Karpas-422 (cell line): ENCODE data around the gene GPR31. TPM values are rescaled to one million over a fixed set of nuclear protein-coding genes. Genes with fewer than 3 reads are reported as not detected.

ENCODE experiments used
- DNase-seq: peaks from one replicate; pipeline ENCODE4 v3.0.0-alpha.2; 2015
- H2AFZ ChIP-seq: fragments of 200-600 bp; sonication (generic); 2 replicates; pipeline ENCODE4 v1.6.1; 2014; ENCODE audit warnings: antibody characterized with exemption, low read length, mixed read lengths
- H3K27ac ChIP-seq: fragments of 200-600 bp; sonication (generic); 2 replicates; pipeline ENCODE4 v1.5.1; 2014; ENCODE audit warnings: mild to moderate bottlenecking, low read length, moderate library complexity
- H3K27me3 ChIP-seq: fragments of 200-600 bp; sonication (generic); 2 replicates; pipeline ENCODE4 v1.6.1; 2014; ENCODE audit warnings: low read length, mixed read lengths
- H3K36me3 ChIP-seq: fragments of 200-600 bp; sonication (generic); 2 replicates; pipeline ENCODE4 v1.6.1; 2014; ENCODE audit warnings: low read length, mixed read lengths; ENCODE audit not compliant: insufficient read depth
- H3K4me1 ChIP-seq: fragments of 200-600 bp; sonication (generic); 2 replicates; pipeline ENCODE4 v1.6.1; 2014; ENCODE audit warnings: mild to moderate bottlenecking, low read length, mixed read lengths
- H3K4me2 ChIP-seq: fragments of 200-600 bp; sonication (generic); 2 replicates; pipeline ENCODE4 v1.6.1; 2014; ENCODE audit warnings: low read length, low read depth, mild to moderate bottlenecking; ENCODE audit not compliant: poor library complexity, severe bottlenecking
- H3K4me3 ChIP-seq: fragments of 200-600 bp; sonication (generic); 2 replicates; pipeline ENCODE4 v1.5.1; 2014; ENCODE audit warnings: mild to moderate bottlenecking, antibody characterized with exemption, low read length, mixed read lengths
- H3K79me2 ChIP-seq: fragments of 200-600 bp; sonication (generic); 2 replicates; pipeline ENCODE4 v1.6.1; 2014; ENCODE audit warnings: mild to moderate bottlenecking, low read length, mixed read lengths
- H3K9ac ChIP-seq: fragments of 200-600 bp; sonication (generic); 2 replicates; pipeline ENCODE4 v1.6.0; 2014; ENCODE audit warnings: low read length
- H3K9me2 ChIP-seq: fragments of 200-600 bp; sonication (generic), shearing (Covaris generic); replicated peaks from 2 replicates; pipeline ENCODE4 v1.6.0; 2014; ENCODE audit warnings: mild to moderate bottlenecking, low read length, moderate library complexity; ENCODE audit not compliant: insufficient read depth
- H3K9me3 ChIP-seq: fragments of 300-700, 200-600 bp; sonication (generic); 2 replicates; pipeline ENCODE4 v1.6.1; 2014; ENCODE audit warnings: low read length, mixed read lengths
- H4K20me1 ChIP-seq: fragments of 200-600 bp; sonication (generic); 2 replicates; pipeline ENCODE4 v1.6.1; 2014; ENCODE audit warnings: mild to moderate bottlenecking, antibody characterized with exemption, low read length, low read depth; ENCODE audit not compliant: insufficient read depth
- total RNA-seq: library from RNA; depleted of rRNA; stranded (reverse); fragments of >200 nt; shearing (Covaris generic); gene quantifications from 2 replicates; pipeline ENCODE4 v1.2.3, GENCODE V29; 2014; ENCODE audit warnings: low replicate concordance; rRNA removed

GPR31 gene
- total RNA-seq, 1 experiment from 2014 or later: not detected

GRCh38 chr6:167111597-167111996 lies 46.2 kb downstream of the GPR31 start:
- Histone ChIP-seq H3K4me2 (no peak overlapping the region), H3K9ac (no peak overlapping the region), H2AFZ (no peak overlapping the region), H3K9me2 (no peaks in the 10 kb centered on the region), H3K79me2 (no peaks in the 10 kb centered on the region), H3K9me3 (no peaks in the 10 kb centered on the region), H3K27ac (no peak overlapping the region), H3K4me1 (peaks cover 40% of the 10 kb centered on the region), H3K4me3 (no peak overlapping the region), H3K27me3 (no peaks in the 10 kb centered on the region), H3K36me3 (no peaks in the 10 kb centered on the region), H4K20me1 (peaks cover 46% of the 10 kb centered on the region)
- DNase-seq: no peak

GRCh38 chr6:167109651-167110050 lies 48.1 kb downstream of the GPR31 start:
- Histone ChIP-seq H3K79me2 (no peaks in the 10 kb centered on the region), H3K4me1 (peaks cover 32% of the 10 kb centered on the region), H3K27ac (no peak overlapping the region)

GRCh38 chr6:167108278-167108677 lies 49.5 kb downstream of the GPR31 start:
- H3K4me3 ChIP-seq: no peak overlapping the region
- H3K27ac ChIP-seq: no peak overlapping the region
- DNase-seq: no peak
- H3K79me2 ChIP-seq: no peaks in the 10 kb centered on the region
- H4K20me1 ChIP-seq: peaks cover 30% of the 10 kb centered on the region
- no peaks in the 10 kb centered on the region for H3K9me2 ChIP-seq
- no peak overlapping the region for H2AFZ ChIP-seq
- H3K9ac ChIP-seq: no peak overlapping the region
- H3K4me1 ChIP-seq: peaks cover 25% of the 10 kb centered on the region
- no peak overlapping the region for H3K4me2 ChIP-seq
- no peaks in the 10 kb centered on the region for H3K36me3 ChIP-seq
- no peaks in the 10 kb centered on the region for H3K27me3 ChIP-seq
- H3K9me3 ChIP-seq: no peaks in the 10 kb centered on the region

More at GRCh38 chr6:167109651-167110050, 48.1 kb downstream of the GPR31 start:
- Histone ChIP-seq H4K20me1 (peaks cover 38% of the 10 kb centered on the region), H2AFZ (no peak overlapping the region), H3K36me3 (no peaks in the 10 kb centered on the region), H3K4me3 (no peak overlapping the region), H3K9ac (no peak overlapping the region), H3K27me3 (no peaks in the 10 kb centered on the region), H3K4me2 (no peak overlapping the region), H3K9me2 (no peaks in the 10 kb centered on the region), H3K9me3 (no peaks in the 10 kb centered on the region)
- no peak for DNase-seq

- peaks cover 30% of the 10 kb centered on the region for H4K20me1 ChIP-seq
- H3K36me3 ChIP-seq: no peaks in the 10 kb centered on the region
- H2AFZ ChIP-seq: no peak overlapping the region
- DNase-seq: no peak
- no peaks in the 10 kb centered on the region for H3K9me2 ChIP-seq
- no peaks in the 10 kb centered on the region for H3K27me3 ChIP-seq
- no peak overlapping the region for H3K4me3 ChIP-seq
- no peaks in the 10 kb centered on the region for H3K79me2 ChIP-seq
- peaks cover 25% of the 10 kb centered on the region for H3K4me1 ChIP-seq
- no peak overlapping the region for H3K4me2 ChIP-seq
- H3K9me3 ChIP-seq: no peaks in the 10 kb centered on the region
- H3K27ac ChIP-seq: no peak overlapping the region
- no peak overlapping the region for H3K9ac ChIP-seq
Observed at GRCh38 chr6:167107787-167108186, 50.0 kb downstream of the GPR31 start.

- no peaks in the 10 kb centered on the region for H3K27me3 ChIP-seq
- H3K4me2 ChIP-seq: no peak overlapping the region
- H3K27ac ChIP-seq: no peak overlapping the region
- H3K36me3 ChIP-seq: no peaks in the 10 kb centered on the region
- H3K4me3 ChIP-seq: no peak overlapping the region
- no peak overlapping the region for H2AFZ ChIP-seq
- peaks cover 12% of the 10 kb centered on the region for H3K4me1 ChIP-seq
- H4K20me1 ChIP-seq: peaks cover 18% of the 10 kb centered on the region
- H3K9ac ChIP-seq: no peak overlapping the region
- H3K9me2 ChIP-seq: no peaks in the 10 kb centered on the region
- no peaks in the 10 kb centered on the region for H3K79me2 ChIP-seq
- no peaks in the 10 kb centered on the region for H3K9me3 ChIP-seq
- DNase-seq: no peak
Observed at GRCh38 chr6:167106406-167106805, 51.4 kb downstream of the GPR31 start.

Other genes with a start within 250 kb of the GPR31 start
- 147 and 246 TPM in 2 replicates for gene RNASET2, start 201.4 kb downstream of the GPR31 start, total RNA-seq
- 18.5 and 19.5 TPM in 2 replicates for gene CEP43, start 158.6 kb downstream of the GPR31 start, total RNA-seq
- gene CCR6, start 34.9 kb downstream of the GPR31 start, total RNA-seq: not detected in 2 replicates
- gene UNC93A, start 133.3 kb upstream of the GPR31 start, total RNA-seq: not detected in 2 replicates
- gene TTLL2, start 167.1 kb upstream of the GPR31 start, total RNA-seq: not detected in 2 replicates